ENCODE data around the gene PRKAG2.

- TF ChIP-seq CTCF (IDR thresholded peaks at IDR 0.05), result no peak
- TF ChIP-seq ZFX (IDR thresholded peaks at IDR 0.05; ENCODE audit: borderline replicate concordance), result no peak
Measured at GRCh38 chr7:151513133-151513532, 363.8 kb downstream of the PRKAG2 start.
